Medulla oblongata (tissue), 1 donor: ENCODE measurements around the gene CPZ.
"Not testable (repeated sequence)": the region's sequence is repeated elsewhere in the genome, so short reads cannot be mapped to it uniquely, and the experiment has no call there.

Source experiments
- DNase-seq: peaks from one replicate; pipeline ENCODE4 v3.0.0-alpha.2; 2015; ENCODE audit errors: extremely low spot score

CPZ gene

DNA sequence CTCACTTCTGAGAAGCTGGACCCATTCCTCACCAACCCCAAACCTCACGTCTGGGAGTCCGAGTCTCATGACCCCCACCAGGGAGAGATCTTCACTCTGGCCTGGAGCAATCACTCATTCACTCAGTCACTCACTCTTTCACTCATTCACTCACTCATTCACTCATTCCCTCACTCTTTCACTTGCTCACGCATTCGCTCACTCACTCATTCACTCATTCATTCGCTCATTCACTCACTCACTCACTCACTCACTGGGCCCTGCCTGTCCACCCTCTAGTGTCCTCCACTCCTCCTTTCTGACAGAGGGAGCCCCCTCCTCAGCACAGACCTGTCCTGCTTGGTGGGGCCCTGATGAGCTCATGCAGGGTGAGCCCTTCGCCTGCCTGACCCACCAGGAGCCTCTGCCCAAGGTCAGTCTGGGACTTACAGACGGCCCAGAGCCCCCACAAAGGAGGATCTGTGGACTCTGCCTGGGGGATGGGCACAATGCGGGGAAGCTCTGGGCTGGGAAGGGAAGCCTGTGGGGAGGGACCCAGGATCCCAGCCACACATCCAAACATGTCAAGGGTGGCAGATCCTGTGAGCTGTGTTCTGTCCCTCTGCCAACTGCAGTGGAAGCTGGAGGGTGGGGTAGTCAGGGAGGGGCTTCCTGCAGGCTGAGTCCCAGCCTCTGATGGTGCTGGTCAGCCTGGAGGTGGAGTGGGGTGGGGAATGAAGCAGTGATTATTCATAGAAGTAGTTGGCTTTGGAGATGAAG is 18.5 kb downstream of the CPZ start:
- no peak for DNase-seq

DNA sequence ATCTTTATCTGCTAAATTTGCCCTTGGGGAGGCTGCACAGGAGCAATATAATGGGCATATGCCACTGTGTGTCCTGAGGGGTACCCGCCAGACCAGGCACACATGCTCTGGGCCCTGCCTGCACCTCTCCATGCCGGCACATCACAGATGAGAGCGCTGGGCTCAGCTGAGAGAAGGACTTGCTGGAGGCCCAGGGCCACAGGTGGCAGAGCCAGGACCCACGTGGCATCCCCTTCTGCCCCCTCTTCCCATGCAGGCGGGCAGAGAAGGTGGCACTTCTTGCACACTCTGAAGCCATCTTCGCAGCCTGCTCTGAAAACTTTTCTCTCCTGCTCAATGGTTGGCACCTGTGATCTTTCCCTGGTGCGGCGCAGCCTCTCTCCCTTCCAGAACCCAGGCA is 20.1 kb downstream of the CPZ start:
- DNase-seq, result no peak

- no peak for DNase-seq
These were observed 21.1 kb downstream of the CPZ start for GRCh38 chr4:8613421-8614364.

GRCh38 chr4:8614365-8615193 is 22.0 kb downstream of the CPZ start:
- no peak for DNase-seq

DNA sequence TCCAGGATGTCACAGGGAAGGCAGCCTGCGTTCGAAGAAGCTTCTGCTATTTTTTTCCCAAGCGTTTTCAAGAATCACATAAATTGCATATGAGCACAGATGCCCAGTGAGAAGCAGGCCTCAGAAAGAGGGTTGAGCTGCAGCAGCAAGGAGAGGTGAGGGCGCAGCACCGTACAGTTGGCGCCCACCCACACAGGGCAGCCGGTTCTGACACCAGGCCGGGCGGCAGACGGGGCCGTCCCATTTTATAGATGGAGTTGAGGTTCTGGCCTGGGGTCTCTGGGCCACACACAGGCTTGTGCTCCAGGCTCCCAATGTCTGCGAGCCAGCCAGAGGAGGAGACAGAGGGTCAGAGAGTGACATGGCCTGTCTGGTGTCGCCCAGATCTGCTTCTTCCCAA is 22.8 kb downstream of the CPZ start:
- DNase-seq, result no peak

DNA sequence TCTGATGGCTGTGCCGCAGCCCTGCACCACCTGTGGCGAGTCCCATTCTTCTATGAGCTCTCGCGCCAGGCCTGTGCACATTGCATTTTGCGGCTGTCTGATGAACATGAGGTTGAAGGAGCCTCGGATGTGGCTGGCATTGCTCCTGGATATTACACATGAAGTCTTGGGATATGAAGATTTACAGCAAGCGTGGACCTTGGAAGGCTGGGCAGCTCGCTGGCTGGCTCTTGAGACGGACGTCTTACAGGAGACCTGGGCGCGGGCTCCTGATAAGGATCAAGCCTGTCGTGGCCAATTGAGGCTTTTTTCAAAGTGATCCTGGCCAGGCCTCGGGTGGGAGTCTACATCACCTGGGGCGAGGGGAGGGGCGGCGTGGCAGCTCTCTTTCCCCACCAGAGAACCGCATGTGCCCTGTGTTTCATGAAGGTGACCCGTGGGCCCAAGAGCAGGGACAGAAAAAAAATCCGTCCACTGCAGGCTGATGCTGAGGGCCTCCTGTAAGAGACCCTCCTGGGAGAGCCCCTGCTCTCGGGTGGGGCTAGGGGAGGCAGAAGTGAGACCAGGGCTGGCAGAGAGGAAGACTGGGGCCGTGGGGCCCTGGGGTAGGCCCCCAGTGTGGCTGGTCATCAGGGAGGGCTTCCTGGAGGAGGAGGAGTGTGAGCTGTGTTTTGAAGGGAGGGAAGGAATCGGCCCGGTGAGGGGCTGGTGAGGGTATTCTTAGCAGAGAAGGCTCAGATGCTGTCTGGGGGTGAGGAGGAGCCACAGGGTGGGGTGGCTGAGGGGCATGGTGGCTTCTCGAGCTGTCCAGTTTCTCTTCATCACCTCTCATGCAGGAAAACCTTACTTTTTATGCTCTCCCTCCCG is 23.6 kb downstream of the CPZ start:
- DNase-seq, result no peak

- DNase-seq, result no peak
These were observed 24.3 kb downstream of the CPZ start for GRCh38 chr4:8616831-8617230.

DNA sequence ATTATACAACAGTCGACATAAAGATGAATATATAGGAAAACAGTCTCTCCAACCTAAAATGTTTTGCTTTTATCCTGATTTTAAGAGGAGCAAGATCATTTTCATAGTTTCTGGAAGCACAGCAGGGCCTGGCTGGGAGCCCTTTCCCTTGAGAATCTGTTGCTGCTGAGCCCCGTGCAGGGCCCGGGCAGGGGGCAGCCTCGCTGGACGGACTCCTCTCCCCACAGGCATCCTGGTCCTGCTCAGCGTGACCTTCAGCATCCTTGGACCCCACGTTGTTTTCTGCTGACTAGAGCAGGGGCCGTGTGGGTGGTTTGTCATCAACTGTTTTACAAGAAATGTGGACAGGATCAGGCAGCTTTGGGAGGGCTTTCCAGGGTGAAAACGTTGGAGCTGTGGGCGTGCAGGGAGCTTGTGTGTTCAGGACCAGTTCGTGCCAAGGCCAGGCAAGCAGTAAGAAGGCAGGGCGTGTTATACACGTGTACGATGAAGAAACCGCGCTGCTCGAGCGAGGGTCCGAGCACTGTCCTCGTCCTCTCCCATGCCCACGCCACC is 25.0 kb downstream of the CPZ start:
- DNase-seq, result no peak

- no peak for DNase-seq
These were observed 25.9 kb downstream of the CPZ start for GRCh38 chr4:8618421-8618820.

- DNase-seq, result no peak
These were observed 26.6 kb downstream of the CPZ start for GRCh38 chr4:8618961-8619720.

GRCh38 chr4:8621135-8621534 is 28.6 kb downstream of the CPZ start:
- DNase-seq, result not testable (repeated sequence)

DNA sequence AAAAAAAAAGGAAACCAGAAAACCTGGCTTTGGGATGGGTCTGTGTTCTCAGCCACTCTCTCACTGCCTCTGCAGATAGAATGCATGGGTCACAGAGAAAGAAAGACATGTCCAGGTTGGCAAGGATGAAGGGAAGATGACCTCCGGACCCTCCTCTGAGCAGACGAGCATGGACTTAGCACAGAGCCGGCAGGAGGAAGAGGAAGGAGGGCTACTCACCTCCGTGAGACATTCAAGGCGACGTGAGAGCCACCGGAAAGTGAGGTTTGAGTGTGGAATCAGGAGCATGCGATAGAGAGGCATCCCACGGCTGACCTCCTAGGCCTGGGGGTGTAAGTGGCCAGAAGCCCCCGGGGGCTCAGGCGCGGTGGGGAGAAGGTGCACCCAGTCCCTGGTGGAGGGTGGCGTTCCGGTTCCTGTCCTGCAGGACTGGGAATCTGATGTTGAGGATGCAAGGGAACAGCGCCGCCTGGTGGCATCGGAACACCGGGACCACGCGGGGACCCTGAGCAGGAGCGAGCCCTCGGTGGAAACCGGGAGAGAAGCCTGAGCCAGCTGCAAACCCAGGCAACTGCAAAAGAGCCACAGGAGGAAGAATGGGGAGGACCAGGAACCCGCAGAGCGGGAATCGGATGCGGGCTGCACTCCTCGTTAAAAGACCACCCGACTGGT is 32.2 kb downstream of the CPZ start:
- DNase-seq, result not testable (repeated sequence)

DNA sequence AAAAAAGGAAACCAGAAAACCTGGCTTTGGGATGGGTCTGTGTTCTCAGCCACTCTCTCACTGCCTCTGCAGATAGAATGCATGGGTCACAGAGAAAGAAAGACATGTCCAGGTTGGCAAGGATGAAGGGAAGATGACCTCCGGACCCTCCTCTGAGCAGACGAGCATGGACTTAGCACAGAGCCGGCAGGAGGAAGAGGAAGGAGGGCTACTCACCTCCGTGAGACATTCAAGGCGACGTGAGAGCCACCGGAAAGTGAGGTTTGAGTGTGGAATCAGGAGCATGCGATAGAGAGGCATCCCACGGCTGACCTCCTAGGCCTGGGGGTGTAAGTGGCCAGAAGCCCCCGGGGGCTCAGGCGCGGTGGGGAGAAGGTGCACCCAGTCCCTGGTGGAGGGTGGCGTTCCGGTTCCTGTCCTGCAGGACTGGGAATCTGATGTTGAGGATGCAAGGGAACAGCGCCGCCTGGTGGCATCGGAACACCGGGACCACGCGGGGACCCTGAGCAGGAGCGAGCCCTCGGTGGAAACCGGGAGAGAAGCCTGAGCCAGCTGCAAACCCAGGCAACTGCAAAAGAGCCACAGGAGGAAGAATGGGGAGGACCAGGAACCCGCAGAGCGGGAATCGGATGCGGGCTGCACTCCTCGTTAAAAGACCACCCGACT is 37.8 kb downstream of the CPZ start:
- DNase-seq, result not testable (repeated sequence)

DNA sequence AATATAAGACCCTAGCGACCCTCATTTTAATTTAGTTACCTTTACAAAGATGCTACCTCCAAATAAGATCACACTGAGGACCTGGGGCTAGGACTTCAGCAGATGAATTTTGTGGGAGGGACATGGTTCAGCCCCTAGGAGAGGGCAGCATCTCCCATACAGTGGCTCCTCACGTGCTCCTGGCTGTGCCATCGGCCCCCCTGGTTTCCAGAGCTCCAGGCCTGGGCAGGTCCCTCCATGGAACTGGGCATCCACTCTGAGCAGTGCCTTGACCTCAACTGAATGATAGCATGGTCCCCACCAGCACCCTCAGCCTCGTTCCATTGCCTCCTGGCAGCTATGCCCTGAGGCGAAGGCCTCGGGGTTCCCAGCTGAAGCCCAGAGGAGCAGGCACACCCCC is 39.3 kb downstream of the CPZ start:
- DNase-seq, result not testable (repeated sequence)

GRCh38 chr4:8634773-8635172 is 42.2 kb downstream of the CPZ start:
- not testable (repeated sequence) for DNase-seq

DNA sequence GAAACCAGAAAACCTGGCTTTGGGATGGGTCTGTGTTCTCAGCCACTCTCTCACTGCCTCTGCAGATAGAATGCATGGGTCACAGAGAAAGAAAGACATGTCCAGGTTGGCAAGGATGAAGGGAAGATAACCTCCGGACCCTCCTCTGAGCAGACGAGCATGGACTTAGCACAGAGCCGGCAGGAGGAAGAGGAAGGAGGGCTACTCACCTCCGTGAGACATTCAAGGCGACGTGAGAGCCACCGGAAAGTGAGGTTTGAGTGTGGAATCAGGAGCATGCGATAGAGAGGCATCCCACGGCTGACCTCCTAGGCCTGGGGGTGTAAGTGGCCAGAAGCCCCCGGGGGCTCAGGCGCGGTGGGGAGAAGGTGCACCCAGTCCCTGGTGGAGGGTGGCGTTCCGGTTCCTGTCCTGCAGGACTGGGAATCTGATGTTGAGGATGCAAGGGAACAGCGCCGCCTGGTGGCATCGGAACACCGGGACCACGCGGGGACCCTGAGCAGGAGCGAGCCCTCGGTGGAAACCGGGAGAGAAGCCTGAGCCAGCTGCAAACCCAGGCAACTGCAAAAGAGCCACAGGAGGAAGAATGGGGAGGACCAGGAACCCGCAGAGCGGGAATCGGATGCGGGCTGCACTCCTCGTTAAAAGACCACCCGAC is 43.5 kb downstream of the CPZ start:
- DNase-seq, result not testable (repeated sequence)

GRCh38 chr4:8637456-8637984 is 45.0 kb downstream of the CPZ start:
- DNase-seq, result no peak

DNA sequence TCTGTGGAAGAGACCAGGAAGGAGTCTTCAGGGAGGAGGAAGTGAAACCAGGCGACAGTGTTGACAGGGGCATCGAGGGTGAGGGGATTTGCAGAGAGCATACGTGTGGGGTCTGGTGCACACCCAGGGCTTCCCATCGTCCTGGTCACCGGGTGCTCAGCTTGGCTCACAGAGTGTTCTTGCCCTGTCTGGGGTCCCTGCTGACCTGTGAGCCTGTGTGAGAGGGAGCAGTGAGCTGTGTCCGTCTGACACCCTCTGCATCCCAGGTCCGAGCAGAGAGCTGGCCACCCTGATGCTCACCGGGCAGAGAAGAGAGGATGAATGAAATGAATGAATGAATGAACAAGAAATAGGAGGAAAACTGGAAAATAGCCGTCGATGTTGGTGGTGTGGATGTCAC is 46.5 kb downstream of the CPZ start:
- no peak for DNase-seq
